OCI-LY7 (cell line): Measurements from ENCODE around the gene PGGHG.

Experiments used
- CTCF ChIP-seq: fragments of 200-600 bp; sonication (generic); conservative IDR thresholded peaks from 2 replicates; pipeline ENCODE4 v1.5.1; 2014; ENCODE audit warnings: mild to moderate bottlenecking, antibody characterized with exemption, low read length, moderate library complexity, mixed read lengths
- EZH2phosphoT487 ChIP-seq: fragments of 200-600 bp; sonication (generic); IDR thresholded peaks from 2 replicates; pipeline ENCODE4 v1.6.1; 2018; ENCODE audit warnings: low read depth, borderline replicate concordance, mild to moderate bottlenecking, mixed run types, antibody characterized with exemption, low read length, moderate library complexity, mixed read lengths

- TF ChIP-seq CTCF (no peak), EZH2phosphoT487 (no peak)
These were observed 23.3 kb downstream of the PGGHG start for GRCh38 chr11:312092-312816.
